ENCODE measurements around the gene AGMO.

Gene AGMO

DNA sequence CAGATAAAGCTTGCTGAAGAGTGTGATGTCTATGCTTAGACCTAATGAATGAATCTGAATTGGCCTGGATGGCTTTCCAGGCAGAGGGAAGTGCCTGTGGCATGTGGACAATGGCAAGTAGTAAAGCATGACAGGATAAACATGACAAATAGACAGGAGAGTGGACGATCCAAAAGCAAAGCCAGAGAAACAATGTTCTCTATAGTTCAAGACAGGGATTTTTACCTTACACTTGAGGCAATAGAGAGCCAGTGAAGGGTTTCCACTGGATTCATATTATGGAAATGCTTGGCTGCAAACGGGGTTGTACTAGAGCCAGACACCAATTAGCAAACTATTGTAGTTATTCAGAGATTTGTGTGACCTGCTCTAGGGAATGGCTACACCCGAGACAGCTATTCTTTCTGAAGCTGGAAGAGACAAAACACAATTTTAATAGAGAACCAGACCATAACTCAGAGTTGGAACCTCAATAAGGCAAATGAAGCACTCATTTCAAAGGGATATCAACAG lies 2.3 kb downstream of the AGMO start:
- DNase-seq (ENCODE audit: low read depth): no peak
- H3K4me3 ChIP-seq (ENCODE audit: low read depth, low read length): no peak overlapping the region
- TF ChIP-seq, protein P1, sequence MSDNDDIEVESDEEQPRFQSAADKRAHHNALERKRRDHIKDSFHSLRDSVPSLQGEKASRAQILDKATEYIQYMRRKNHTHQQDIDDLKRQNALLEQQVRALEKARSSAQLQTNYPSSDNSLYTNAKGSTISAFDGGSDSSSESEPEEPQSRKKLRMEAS (IDR thresholded peaks at IDR 0.05; ENCODE audit: low read depth, low read length): no peak
- TF ChIP-seq MYC (IDR thresholded peaks at IDR 0.05; ENCODE audit: low read depth, low read length) (no peak), POLR2A (IDR thresholded peaks at IDR 0.05; ENCODE audit: extremely low read depth, insufficient read length) (no peak)
- TF ChIP-seq, protein P2, sequence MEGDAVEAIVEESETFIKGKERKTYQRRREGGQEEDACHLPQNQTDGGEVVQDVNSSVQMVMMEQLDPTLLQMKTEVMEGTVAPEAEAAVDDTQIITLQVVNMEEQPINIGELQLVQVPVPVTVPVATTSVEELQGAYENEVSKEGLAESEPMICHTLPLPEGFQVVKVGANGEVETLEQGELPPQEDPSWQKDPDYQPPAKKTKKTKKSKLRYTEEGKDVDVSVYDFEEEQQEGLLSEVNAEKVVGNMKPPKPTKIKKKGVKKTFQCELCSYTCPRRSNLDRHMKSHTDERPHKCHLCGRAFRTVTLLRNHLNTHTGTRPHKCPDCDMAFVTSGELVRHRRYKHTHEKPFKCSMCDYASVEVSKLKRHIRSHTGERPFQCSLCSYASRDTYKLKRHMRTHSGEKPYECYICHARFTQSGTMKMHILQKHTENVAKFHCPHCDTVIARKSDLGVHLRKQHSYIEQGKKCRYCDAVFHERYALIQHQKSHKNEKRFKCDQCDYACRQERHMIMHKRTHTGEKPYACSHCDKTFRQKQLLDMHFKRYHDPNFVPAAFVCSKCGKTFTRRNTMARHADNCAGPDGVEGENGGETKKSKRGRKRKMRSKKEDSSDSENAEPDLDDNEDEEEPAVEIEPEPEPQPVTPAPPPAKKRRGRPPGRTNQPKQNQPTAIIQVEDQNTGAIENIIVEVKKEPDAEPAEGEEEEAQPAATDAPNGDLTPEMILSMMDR (IDR thresholded peaks at IDR 0.05; ENCODE audit: low read depth, low read length): no peak

DNA sequence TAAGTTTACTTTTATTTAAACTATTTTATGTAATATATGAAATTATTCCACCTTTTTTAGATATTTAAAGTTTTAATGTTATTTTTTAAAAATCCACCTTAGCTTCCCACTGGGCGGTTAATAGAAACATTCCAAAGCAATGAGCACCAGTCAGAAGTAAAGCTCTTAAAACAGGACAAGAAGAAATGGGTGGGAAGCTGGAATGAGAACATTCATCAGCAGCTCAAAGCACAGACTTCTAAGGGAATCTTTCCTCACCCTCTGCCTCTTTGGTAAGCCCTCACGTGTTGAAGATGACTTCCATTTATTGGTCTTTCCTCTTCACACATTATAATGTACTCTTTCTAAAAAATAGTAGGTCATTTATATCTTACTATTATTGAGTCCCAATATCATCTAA lies 3.1 kb downstream of the AGMO start:
- no peak for DNase-seq (ENCODE audit: low read depth)
- H3K4me3 ChIP-seq (ENCODE audit: low read depth, low read length): no peak overlapping the region
- TF ChIP-seq POLR2A (IDR thresholded peaks at IDR 0.05; ENCODE audit: extremely low read depth, insufficient read length) (no peak), MYC (IDR thresholded peaks at IDR 0.05; ENCODE audit: low read depth, low read length) (no peak)
- TF ChIP-seq, protein P2 (IDR thresholded peaks at IDR 0.05; ENCODE audit: low read depth, low read length): no peak
- TF ChIP-seq, protein P1 (IDR thresholded peaks at IDR 0.05; ENCODE audit: low read depth, low read length): no peak

DNA sequence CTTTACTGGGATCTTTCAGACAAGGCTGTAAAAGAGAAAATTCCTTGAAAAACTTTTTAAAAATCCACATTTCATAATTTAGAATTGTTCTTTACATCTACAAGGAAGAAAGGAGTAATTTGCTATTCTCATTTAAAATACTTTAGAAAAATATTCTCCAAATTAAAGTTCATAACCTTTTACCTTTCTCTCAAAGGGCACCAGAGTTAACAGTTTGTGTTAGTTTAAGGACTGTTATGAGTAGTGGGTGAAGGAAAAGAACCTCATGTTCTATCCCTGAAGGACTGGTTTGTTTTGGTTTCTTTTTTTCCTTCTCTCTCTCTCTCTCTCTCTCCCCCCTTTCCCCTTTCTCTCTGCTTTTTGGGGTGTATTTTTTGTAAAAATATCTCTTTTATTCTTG lies 4.1 kb downstream of the AGMO start:
- TF ChIP-seq, protein P1 (IDR thresholded peaks at IDR 0.05; ENCODE audit: low read depth, low read length): no peak
- TF ChIP-seq POLR2A (IDR thresholded peaks at IDR 0.05; ENCODE audit: extremely low read depth, insufficient read length) (no peak), MYC (IDR thresholded peaks at IDR 0.05; ENCODE audit: low read depth, low read length) (no peak)
- TF ChIP-seq, protein P2 (IDR thresholded peaks at IDR 0.05; ENCODE audit: low read depth, low read length): no peak
- H3K4me3 ChIP-seq (ENCODE audit: low read depth, low read length): no peak overlapping the region
- no peak for DNase-seq (ENCODE audit: low read depth)

DNA sequence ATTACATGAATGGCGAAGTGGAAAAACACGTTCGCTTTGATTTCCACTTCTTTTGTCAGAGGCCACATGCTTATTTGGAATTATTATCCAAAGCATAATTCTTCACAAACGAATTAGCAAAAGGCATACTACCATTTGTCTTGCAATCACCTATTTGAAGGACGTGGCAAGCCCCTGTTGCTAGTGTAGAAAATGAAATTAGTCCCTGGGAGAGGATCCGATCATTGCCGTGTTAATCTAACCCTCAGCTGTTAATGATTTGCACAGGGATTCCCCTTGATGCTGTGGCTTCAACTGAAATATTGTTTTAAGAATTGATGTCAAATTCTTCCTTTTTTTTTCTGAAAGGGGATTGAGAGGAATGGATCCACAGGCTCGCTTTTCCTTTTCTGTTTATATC lies 4.6 kb downstream of the AGMO start:
- DNase-seq (ENCODE audit: low read depth): no peak
- no peak overlapping the region for H3K4me3 ChIP-seq (ENCODE audit: low read depth, low read length)
- TF ChIP-seq, protein P2 (IDR thresholded peaks at IDR 0.05; ENCODE audit: low read depth, low read length): no peak
- TF ChIP-seq MYC (IDR thresholded peaks at IDR 0.05; ENCODE audit: low read depth, low read length): no peak
- TF ChIP-seq, protein P1 (IDR thresholded peaks at IDR 0.05; ENCODE audit: low read depth, low read length): no peak
- TF ChIP-seq POLR2A (IDR thresholded peaks at IDR 0.05; ENCODE audit: extremely low read depth, insufficient read length): no peak

DNA sequence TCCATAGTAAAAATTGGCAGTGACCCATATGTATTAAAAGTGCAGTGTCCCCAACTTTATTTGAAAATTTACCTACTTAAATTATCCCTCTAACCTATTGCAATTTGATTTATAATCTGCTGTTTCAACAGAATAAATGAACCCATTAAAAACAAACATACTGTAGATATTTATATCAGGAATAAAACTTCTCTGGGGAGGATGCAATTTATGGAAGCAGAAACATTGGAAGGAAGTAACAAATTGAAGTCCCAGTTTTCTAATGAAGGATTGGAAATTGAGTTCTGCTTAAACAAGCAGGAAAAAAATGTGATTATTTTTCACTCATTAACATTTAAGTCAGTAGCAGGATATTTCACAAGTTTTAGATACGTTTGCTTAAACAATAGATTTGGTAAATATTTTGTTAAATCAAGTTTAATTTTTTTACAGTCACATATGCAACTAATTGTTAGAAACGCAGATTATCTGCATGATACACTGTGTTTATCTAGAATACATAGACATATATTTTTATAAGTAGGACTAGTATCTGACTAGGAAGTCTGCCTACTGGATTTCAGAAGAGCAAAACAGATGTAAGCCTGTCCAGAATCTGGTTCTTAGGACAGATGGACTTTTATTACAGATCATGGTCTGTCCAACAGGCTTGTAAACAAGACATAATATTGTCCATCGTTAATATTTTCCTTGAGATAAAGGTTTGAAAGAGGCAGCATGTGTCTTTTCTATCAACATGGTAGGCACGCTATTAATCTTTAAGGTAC lies 5.3 kb downstream of the AGMO start:
- no peak for DNase-seq (ENCODE audit: low read depth)
- no peak overlapping the region for H3K4me3 ChIP-seq (ENCODE audit: low read depth, low read length)
- TF ChIP-seq POLR2A (IDR thresholded peaks at IDR 0.05; ENCODE audit: extremely low read depth, insufficient read length) (no peak), MYC (IDR thresholded peaks at IDR 0.05; ENCODE audit: low read depth, low read length) (no peak)
- TF ChIP-seq, protein P1 (IDR thresholded peaks at IDR 0.05; ENCODE audit: low read depth, low read length): no peak
- TF ChIP-seq, protein P2 (IDR thresholded peaks at IDR 0.05; ENCODE audit: low read depth, low read length): no peak
